ENCODE data around the gene SDK1. TPM values are rescaled to one million over a fixed set of nuclear protein-coding genes. Genes with fewer than 3 reads are reported as not detected.
"Not testable (repeated sequence)": the region's sequence is repeated elsewhere in the genome, so short reads cannot be mapped to it uniquely, and the experiment has no call there.

The SDK1 gene
- polyA plus RNA-seq, 1 donor, result 3.6 TPM

- DNase-seq, result no peak
Observed at GRCh38 chr7:4237296-4238235, 936.5 kb downstream of the SDK1 start.

- no peak for DNase-seq
Observed at GRCh38 chr7:4238861-4239260, 937.8 kb downstream of the SDK1 start.

- no peak for DNase-seq
Observed at GRCh38 chr7:4240042-4240441, 939.0 kb downstream of the SDK1 start.

GRCh38 chr7:4240520-4241303, 939.7 kb downstream of the SDK1 start:
- no peak for DNase-seq

- DNase-seq, result no peak
Observed at GRCh38 chr7:4241304-4241612, 940.2 kb downstream of the SDK1 start.

- no peak for DNase-seq
Observed at GRCh38 chr7:4241791-4242190, 940.7 kb downstream of the SDK1 start.

GRCh38 chr7:4242706-4243105, 941.7 kb downstream of the SDK1 start:
- DNase-seq, result no peak

GRCh38 chr7:4244041-4244440, 943.0 kb downstream of the SDK1 start:
- no peak for DNase-seq

GRCh38 chr7:4244635-4245034, 943.6 kb downstream of the SDK1 start:
- DNase-seq, result no peak

GRCh38 chr7:4245135-4245865, 944.2 kb downstream of the SDK1 start:
- DNase-seq, result no peak

GRCh38 chr7:4245866-4246470, 944.9 kb downstream of the SDK1 start:
- no peak for DNase-seq

GRCh38 chr7:4246536-4246935, 945.5 kb downstream of the SDK1 start:
- DNase-seq, result no peak

GRCh38 chr7:4247106-4247876, 946.2 kb downstream of the SDK1 start:
- no peak for DNase-seq

- no peak for DNase-seq
Observed at GRCh38 chr7:4248295-4248694, 947.2 kb downstream of the SDK1 start.

- DNase-seq, result no peak
Observed at GRCh38 chr7:4249241-4249640, 948.2 kb downstream of the SDK1 start.

- DNase-seq, result no peak
Observed at GRCh38 chr7:4255336-4255735, 954.3 kb downstream of the SDK1 start.

GRCh38 chr7:4256286-4256685, 955.2 kb downstream of the SDK1 start:
- no peak for DNase-seq

- no peak for DNase-seq
Observed at GRCh38 chr7:4257146-4258111, 956.4 kb downstream of the SDK1 start.

- not testable (repeated sequence) for DNase-seq
Observed at GRCh38 chr7:4260116-4260515, 959.1 kb downstream of the SDK1 start.

GRCh38 chr7:4260867-4261600, 960.0 kb downstream of the SDK1 start:
- peak; percentile 25 for DNase-seq

Data from hindlimb muscle (tissue), 1 donor.